Lung microvascular endothelial cell (primary cell): ENCODE results near the gene SLCO1B3. TPM values are rescaled to one million over a fixed set of nuclear protein-coding genes. Genes with fewer than 3 reads are reported as not detected.
"Not testable (repeated sequence)": the region's sequence is repeated elsewhere in the genome, so short reads cannot be mapped to it uniquely, and the experiment has no call there.

Source experiments
- DNase-seq, 2 donors: peaks; one replicate each; pipeline versions ENCODE4 v3.0.0 to v3.0.0-alpha.2; 2010; ENCODE audit warnings: low read depth in 2 of 2
- total RNA-seq: library from RNA; depleted of rRNA; stranded (reverse); fragments of >200 nt; gene quantifications from 2 replicates; pipeline ENCODE4 v1.2.1, GENCODE V29; 2014

Gene SLCO1B3
- total RNA-seq, result not detected in 2 replicates

DNA sequence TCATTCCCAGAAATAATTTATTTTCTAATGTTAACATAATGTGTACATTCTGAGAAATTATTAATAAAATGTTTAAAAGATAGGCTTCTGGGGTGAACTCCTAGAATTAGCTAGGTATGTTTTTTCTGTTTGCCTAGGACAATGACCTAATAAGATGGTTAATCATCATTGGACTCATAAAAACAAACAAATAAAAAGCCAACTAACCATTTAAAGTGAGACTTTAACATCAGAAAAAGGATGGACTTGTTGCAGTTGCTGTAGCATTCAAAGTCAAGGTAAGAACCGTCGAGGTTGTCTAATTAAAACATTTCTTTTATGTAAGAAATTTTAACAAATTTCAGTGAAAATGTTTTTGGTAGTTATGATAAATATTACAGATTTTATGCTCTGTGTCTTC, at the start of gene SLCO1B3:
Gene SLCO1B3 (plus strand): TSS at position 219 of the 400 bp plus-strand sequence. CDS start 5,034 bp downstream, outside the sequence.
- DNase-seq, result no peak

DNA sequence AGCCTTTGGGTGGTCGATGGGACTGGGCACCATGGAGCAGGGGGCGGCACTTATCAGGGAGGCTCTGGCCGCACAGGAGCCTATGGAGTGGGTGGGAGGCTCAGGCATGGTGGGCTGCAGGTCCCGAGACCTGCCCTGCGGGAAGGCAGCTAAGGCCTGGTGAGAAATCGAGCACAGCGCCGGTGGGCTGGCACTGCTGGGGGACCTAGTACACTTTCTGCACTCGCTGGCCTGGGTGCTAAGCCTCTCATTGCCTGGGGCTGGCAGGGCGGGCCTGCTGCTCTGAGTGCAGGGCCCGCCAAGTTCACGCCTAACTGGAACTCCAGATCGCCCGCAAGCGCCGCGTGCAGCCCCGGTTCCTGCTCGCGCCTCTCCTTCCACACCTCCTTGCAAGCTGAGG, 33.1 kb upstream of the SLCO1B3 start:
- DNase-seq, result no peak

- DNase-seq, result no peak
Observed at GRCh38 chr12:20778969-20779368, 31.5 kb upstream of the SLCO1B3 start.

DNA sequence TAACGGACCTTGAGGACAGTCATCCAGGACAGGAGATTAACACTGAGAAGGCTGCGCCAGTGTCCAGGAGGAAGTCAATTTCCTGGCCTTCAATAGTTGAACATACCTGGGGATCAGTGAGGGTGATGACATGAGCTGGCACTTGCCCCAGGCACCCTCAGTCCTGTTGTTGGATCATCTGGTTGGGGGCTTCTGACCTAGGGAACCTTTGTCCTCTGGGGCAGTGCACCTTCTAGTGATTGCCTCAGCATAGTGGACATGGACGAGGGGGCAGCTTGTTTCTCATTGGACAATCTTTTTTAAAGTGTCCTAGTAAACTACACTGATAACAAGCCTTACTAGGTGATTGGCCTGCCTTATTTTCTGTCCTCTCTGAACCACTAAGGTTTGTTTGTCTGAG, 30.5 kb upstream of the SLCO1B3 start:
- DNase-seq, result not testable (repeated sequence)

DNA sequence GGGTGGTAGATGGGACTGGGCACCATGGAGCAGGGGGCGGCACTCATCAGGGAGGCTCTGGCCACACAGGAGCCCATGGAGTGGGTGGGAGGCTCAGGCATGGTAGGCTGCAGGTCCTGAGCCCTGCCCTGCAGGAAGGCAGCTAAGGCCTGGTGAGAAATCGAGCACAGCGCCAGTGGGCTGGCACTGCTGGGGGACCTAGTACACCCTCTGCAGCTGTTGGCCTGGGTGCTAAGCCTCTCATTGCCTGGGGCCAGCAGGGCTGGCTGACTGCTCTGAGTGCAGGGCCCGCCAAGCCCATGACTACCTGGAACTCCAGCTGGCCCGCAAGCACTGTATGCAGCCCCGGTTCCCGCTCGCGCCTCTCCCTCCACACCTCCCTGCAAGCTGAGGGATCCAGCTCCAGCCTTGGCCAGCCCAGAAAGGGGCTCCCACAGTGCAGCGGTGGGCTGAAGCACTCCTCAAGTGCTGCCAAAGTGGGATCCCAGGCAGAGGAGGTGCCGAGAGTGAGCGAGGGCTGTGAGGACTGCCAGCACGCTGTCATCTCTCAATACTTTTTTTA, 26.6 kb upstream of the SLCO1B3 start:
- DNase-seq, result not testable (repeated sequence)

- DNase-seq, result no peak
Observed at GRCh38 chr12:20792971-20793370, 17.5 kb upstream of the SLCO1B3 start.

GRCh38 chr12:20798554-20798953, 12.0 kb upstream of the SLCO1B3 start:
- DNase-seq, result peak in 1 of 2 donors; percentile 2

GRCh38 chr12:20800160-20800559, 10.3 kb upstream of the SLCO1B3 start:
- DNase-seq, result no peak

GRCh38 chr12:20801035-20801434, 9.5 kb upstream of the SLCO1B3 start:
- no peak for DNase-seq

GRCh38 chr12:20805921-20806320, 4.6 kb upstream of the SLCO1B3 start:
- DNase-seq, result no peak

GRCh38 chr12:20807192-20808080, 3.1 kb upstream of the SLCO1B3 start:
- DNase-seq, result no peak

DNA sequence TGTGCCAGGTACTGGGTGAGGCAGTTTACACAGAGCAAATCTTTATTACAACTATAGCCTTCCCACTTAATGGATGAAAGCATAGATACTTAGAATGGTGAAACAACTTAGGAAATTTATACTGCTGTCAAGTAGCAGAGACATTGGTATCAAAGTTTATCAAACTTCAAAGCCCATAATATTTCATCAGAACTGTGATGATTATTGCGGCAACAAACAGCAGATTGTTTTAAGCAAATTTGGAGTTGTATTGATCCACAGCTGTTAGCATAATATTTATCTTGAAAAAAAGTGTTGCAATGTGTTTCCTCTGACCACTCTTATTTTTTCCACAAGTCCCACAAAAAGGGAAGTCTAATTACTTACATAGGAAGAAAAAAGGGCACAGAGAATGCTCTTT, 2.0 kb upstream of the SLCO1B3 start:
- no peak for DNase-seq

DNA sequence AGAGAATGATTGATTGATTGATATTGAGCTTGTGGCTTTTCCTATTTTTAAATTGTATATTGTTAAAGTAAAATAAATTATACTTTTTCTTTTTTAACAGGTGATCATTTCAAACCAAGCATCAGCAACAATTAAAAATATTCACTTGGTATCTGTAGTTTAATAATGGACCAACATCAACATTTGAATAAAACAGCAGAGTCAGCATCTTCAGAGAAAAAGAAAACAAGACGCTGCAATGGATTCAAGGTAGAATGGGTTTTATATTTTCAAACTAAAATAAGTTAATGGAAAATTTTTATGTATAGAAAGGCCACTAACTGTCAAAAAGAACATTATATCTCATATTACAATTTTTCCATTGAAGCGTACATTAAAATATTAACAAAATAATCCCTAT, 5.1 kb downstream of the SLCO1B3 start:
- DNase-seq, result no peak

DNA sequence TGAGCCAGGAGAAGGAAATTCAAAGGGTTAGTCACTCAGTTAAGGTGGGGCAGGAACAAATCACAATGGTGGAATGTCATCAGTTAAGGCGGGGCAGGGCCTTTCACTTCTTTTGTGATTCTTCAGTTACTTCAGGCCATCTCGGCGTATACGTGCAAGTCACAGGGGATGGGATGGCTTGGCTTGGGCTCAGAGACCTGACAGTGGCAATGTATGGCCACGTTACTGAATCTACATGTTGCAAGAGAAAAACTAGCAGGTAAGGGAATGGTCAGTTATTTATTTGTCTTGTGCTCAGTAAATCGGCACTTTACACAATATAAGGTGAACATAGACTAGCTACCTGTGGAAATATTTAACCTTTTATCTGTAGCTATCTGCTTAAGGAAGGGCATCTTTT, 11.9 kb downstream of the SLCO1B3 start:
- DNase-seq, result no peak

DNA sequence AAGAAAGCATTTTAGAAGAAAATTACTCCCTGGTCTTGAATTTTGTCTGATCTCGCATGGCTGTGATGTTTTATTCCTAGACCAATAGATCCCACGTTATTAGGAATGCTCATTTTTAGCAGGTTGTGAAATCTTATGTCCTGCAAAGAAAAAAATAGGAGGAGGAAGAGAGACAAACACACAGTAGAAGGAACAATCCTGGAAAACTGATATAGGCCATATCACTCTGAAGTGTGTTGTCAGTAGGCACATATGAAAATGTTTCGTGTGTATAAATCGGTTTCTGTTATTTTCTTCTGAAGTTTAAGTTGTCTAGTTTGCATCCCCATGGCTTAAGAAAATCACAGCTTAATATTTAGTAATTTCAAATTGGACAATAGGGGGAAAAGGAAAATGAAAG, 12.4 kb downstream of the SLCO1B3 start:
- no peak for DNase-seq

GRCh38 chr12:20829919-20830318, 19.4 kb downstream of the SLCO1B3 start:
- no peak for DNase-seq

GRCh38 chr12:20830456-20830855, 20.0 kb downstream of the SLCO1B3 start:
- DNase-seq, result no peak

DNA sequence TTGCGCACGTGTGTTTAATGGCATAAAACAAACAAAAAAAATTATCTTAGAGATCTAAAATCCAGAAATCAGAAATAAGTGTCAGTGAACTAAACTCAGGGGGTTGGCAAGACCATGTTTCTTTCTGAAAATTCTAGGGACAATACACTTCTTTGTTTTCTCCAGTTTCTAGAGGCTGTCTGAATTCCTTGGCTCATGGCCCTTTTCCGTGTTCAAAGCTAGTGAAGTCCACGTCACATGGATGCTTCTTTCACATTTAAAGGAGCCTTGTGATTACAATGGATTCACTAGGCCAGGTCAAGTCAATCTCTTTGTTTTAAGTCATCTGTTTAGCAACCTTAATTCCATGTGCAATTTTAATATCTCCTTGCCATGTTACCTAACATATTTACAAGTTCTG, 22.4 kb downstream of the SLCO1B3 start:
- no peak for DNase-seq

DNA sequence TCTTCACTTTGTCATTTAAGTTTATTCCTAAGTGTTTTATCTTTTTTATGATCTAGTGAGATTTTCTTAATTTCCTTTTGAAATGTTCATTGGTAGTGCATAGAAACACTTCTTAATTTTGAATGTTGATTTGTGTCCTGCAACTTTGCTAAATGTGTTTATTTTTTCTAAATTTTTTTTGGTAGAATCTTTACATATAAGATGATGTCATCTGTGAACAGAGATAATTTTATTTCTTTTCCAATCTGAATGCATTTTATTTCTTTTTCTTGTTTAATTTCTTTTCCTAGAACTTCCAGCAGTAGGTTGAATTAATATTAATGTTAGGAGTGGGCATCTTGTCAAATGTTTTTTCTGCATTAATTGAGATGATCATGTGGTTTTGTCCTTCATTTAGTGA, 42.1 kb downstream of the SLCO1B3 start:
- DNase-seq, result no peak

DNA sequence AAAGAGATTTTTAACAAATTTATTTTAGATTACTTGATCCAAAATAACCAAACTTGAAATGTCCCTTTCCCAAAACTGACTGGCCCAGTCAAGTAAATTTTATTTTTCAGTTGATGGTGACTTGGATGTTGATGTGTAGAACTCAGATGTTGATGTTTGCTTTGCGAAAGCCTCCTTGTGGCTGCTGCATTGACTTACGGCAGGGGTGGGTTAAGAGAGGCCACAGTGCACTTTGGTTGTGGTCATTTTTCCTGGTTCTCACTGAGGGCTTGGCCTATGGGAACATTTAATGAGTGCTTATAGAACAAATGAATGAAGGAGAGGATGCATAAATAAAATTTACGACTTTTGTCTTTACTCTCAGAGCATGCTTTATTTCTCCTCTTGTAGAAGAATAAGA, 52.6 kb downstream of the SLCO1B3 start:
- no peak for DNase-seq

GRCh38 chr12:20865873-20866272, 55.4 kb downstream of the SLCO1B3 start:
- no peak for DNase-seq

DNA sequence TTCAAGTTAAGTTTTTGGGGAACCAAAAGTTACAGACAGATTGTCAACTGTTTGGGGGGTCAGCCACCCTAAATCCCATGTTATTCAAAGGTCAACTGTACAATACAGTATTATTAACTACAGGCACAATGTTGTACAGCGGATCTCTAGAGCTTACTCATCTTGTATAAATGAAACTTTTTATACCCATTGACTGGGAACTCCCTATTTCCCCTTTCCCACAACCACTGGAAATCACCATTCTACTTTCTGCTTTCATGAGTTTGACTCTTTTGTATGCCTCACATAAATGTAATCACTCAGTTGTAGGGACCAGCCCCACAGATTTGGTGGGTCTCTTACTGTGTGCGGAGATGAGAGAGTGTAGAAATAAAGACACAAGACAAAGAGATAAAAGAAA, 57.8 kb downstream of the SLCO1B3 start:
- DNase-seq, result no peak

- DNase-seq, result no peak
Observed at GRCh38 chr12:20883288-20883687, 72.8 kb downstream of the SLCO1B3 start.
